Spleen (tissue), 11 donors: ENCODE results near the gene FAM83B. TPM values are rescaled to one million over a fixed set of nuclear protein-coding genes. Genes with fewer than 3 reads are reported as not detected.

Experiments used
- DNase-seq: peaks from one replicate; pipeline ENCODE4 v3.0.0-alpha.2; 2020
- H3K27ac ChIP-seq, 8 donors: fragments of 200-600 bp; sonication (generic) in 7 of 8; 1 replicate in 4 of 8; 2 replicates in 4 of 8; pipeline versions ENCODE4 v1.5.0 to v1.8.0; 2016 to 2021; ENCODE audit warnings: inconsistent platforms in 4 of 8, mild to moderate bottlenecking in 4 of 8, moderate library complexity in 1 of 8
- H3K27me3 ChIP-seq, 7 donors: fragments of 200-600 bp; sonication (generic) in 6 of 7; replicated peaks in 1 of 7; 1 replicate in 4 of 7; 2 replicates in 3 of 7; pipeline versions ENCODE4 v1.5.0 to v1.8.0; 2016 to 2021; ENCODE audit warnings: inconsistent platforms in 3 of 7, mild to moderate bottlenecking in 1 of 7
- H3K36me3 ChIP-seq, 6 donors: fragments of 200-600 bp; sonication (generic) in 5 of 6; 1 replicate in 4 of 6; 2 replicates in 2 of 6; pipeline versions ENCODE4 v1.5.0 to v1.8.0; 2016 to 2021; ENCODE audit warnings: inconsistent platforms in 2 of 6
- H3K4me1 ChIP-seq, 6 donors: fragments of 200-600 bp; sonication (generic) in 5 of 6; 1 replicate in 3 of 6; 2 replicates in 3 of 6; pipeline versions ENCODE4 v1.5.0 to v1.8.0; 2016 to 2021; ENCODE audit warnings: inconsistent platforms in 3 of 6
- H3K4me3 ChIP-seq, 8 donors: fragments of 200-600 bp; sonication (generic) in 7 of 8; 1 replicate in 4 of 8; 2 replicates in 4 of 8; pipeline versions ENCODE4 v1.5.0 to v1.8.0; 2016 to 2021; ENCODE audit warnings: inconsistent platforms in 4 of 8, mild to moderate bottlenecking in 4 of 8, moderate library complexity in 2 of 8
- H3K9me3 ChIP-seq, 8 donors: fragments of 200-600 bp; sonication (generic) in 7 of 8; 1 replicate in 4 of 8; 2 replicates in 4 of 8; pipeline versions ENCODE4 v1.5.0 to v1.8.0; 2016 to 2021; ENCODE audit warnings: inconsistent platforms in 4 of 8
- CTCF ChIP-seq, 11 experiments: fragments of 200-600 bp in 7 of 11; fragments of 450-650 bp in 4 of 11; sonication (generic) in 4 of 11; IDR thresholded peaks in 8 of 11; conservative IDR thresholded peaks in 3 of 11; 1 replicate in 7 of 11; 2 replicates in 4 of 11; pipeline versions ENCODE4 v1.4.0 to v1.8.0; 2016 to 2021; ENCODE audit warnings: antibody characterized with exemption in 11 of 11, inconsistent platforms in 4 of 11, mild to moderate bottlenecking in 1 of 11
- POLR2A ChIP-seq, 3 donors: fragments of 450-650 bp; IDR thresholded peaks; one replicate each; pipeline ENCODE4 v1.5.1; 2017; ENCODE audit warnings: antibody characterized with exemption in 3 of 3, mild to moderate bottlenecking in 1 of 3
- POLR2AphosphoS5 ChIP-seq, 3 donors: sonication (generic); formaldehyde crosslinking; IDR thresholded peaks; one replicate each; pipeline ENCODE4 v1.5.1; 2017; ENCODE audit warnings: antibody characterized with exemption in 3 of 3
- WGBS, 5 donors: extraction: QIAGEN DNeasy Blood & Tissue Kit in 3 of 5; methylation state at CpG; one replicate each; pipeline versions ENCODE4 v1.1.5 to v1.1.7; 2013 to 2018; 5-methylcytosine and 5-hydroxymethylcytosine counted together
- intact Hi-C: fragments of 100-400 bp; cut with DNase I; formaldehyde crosslinking; loops from one replicate; pipeline ENCODE4 v1.15.0; 2023; ENCODE audit warnings: low total_unique reads
- polyA plus RNA-seq, 3 donors: library from polyadenylated mRNA; stranded (reverse); fragments of 200-250 nt; gene quantifications; one replicate each; pipeline ENCODE4 v1.2.1, GENCODE V29; 2013
- total RNA-seq, 7 donors: library from RNA; depleted of rRNA in 3 of 7; stranded (reverse); fragments of >200 nt in 3 of 7; fragmentation: NEBNext Ultra II Directional in 4 of 7; extraction: Animal tissue kit (Norgen Biotek cat#: 25700) in 4 of 7; gene quantifications; one replicate each; pipeline versions ENCODE4 v1.1.0 to v1.2.1, GENCODE V29; 2016 to 2021
- donor health status: healthy with polysubstance abuse.
- donor health status: DM: no; HTN: no; CAD: no; lungs with moderate emphysema.
- donor health status: DM: no; HTN: no; CAD: no.
- donor health status: Bipolar disorder and iron deficiency.
- donor health status: healthy.
- donor health status: DM: no; HTN: no; CAD: no.
- donor health status: DM: yes; HTN: yes; CAD: no.

The FAM83B gene
- total and polyA plus RNA-seq, 10 donors, result not detected

- TF ChIP-seq POLR2AphosphoS5 (IDR thresholded peaks at IDR 0.05) (no peak), CTCF (IDR thresholded peaks at IDR 0.05 in 8 of 11, conservative IDR thresholded peaks at IDR 0.05 in 3 of 11) (no peak), POLR2A (IDR thresholded peaks at IDR 0.05) (no peak)
- intact Hi-C loops, result no loop called here
- Histone ChIP-seq H3K36me3 (no peaks in the 10 kb centered on the region), H3K27ac (no peak overlapping the region), H3K4me3 (no peak overlapping the region), H3K27me3 (no peaks in the 10 kb centered on the region), H3K4me1 (no peaks in the 10 kb centered on the region), H3K9me3 (no peaks in the 10 kb centered on the region)
- no peak for DNase-seq
- WGBS, 5 donors, result 83 to 88% (median 86%) methylated on average over 5 of the region's 5 CpGs
Measured at GRCh38 chr6:54860739-54861138, 14.2 kb downstream of the FAM83B start.

- Histone ChIP-seq H3K27me3 (no peaks in the 10 kb centered on the region), H3K4me3 (no peak overlapping the region), H3K36me3 (no peaks in the 10 kb centered on the region), H3K4me1 (no peaks in the 10 kb centered on the region), H3K27ac (no peak overlapping the region), H3K9me3 (no peaks in the 10 kb centered on the region)
- 82 to 91% (median 85%) methylated on average over 10 of the region's 10 CpGs for WGBS, 5 donors
- intact Hi-C loops, result no loop called here
- DNase-seq, result no peak
- TF ChIP-seq CTCF (IDR thresholded peaks at IDR 0.05 in 8 of 11, conservative IDR thresholded peaks at IDR 0.05 in 3 of 11) (no peak), POLR2A (IDR thresholded peaks at IDR 0.05) (no peak), POLR2AphosphoS5 (IDR thresholded peaks at IDR 0.05) (no peak)
Measured at GRCh38 chr6:54861905-54862616, 15.5 kb downstream of the FAM83B start.

- 78 to 96% (median 82%) methylated on average over 2 of the region's 2 CpGs for WGBS, 5 donors
- Histone ChIP-seq H3K4me3 (no peak overlapping the region), H3K27me3 (no peaks in the 10 kb centered on the region), H3K4me1 (no peaks in the 10 kb centered on the region), H3K9me3 (no peaks in the 10 kb centered on the region), H3K36me3 (no peaks in the 10 kb centered on the region), H3K27ac (no peak overlapping the region)
- no peak for TF ChIP-seq POLR2A (IDR thresholded peaks at IDR 0.05)
- no peak for TF ChIP-seq CTCF (IDR thresholded peaks at IDR 0.05 in 8 of 11, conservative IDR thresholded peaks at IDR 0.05 in 3 of 11)
- TF ChIP-seq POLR2AphosphoS5 (IDR thresholded peaks at IDR 0.05), result no peak
- DNase-seq, result no peak
- intact Hi-C loops, result no loop called here
Measured at GRCh38 chr6:54864272-54864671, 17.7 kb downstream of the FAM83B start.

GRCh38 chr6:54865091-54865631 is 18.6 kb downstream of the FAM83B start:
- Histone ChIP-seq H3K36me3 (no peaks in the 10 kb centered on the region), H3K27me3 (no peaks in the 10 kb centered on the region), H3K9me3 (no peaks in the 10 kb centered on the region), H3K4me1 (no peaks in the 10 kb centered on the region), H3K4me3 (no peak overlapping the region), H3K27ac (no peak overlapping the region)
- 74 to 80% (median 79%) methylated on average over 5 of the region's 5 CpGs for WGBS, 5 donors
- intact Hi-C loops, result no loop called here
- DNase-seq, result no peak
- TF ChIP-seq CTCF (IDR thresholded peaks at IDR 0.05 in 8 of 11, conservative IDR thresholded peaks at IDR 0.05 in 3 of 11), result no peak
- TF ChIP-seq POLR2A (IDR thresholded peaks at IDR 0.05), result no peak
- no peak for TF ChIP-seq POLR2AphosphoS5 (IDR thresholded peaks at IDR 0.05)
